ENCODE data around the gene ABHD12B.

ABHD12B gene, protein sequence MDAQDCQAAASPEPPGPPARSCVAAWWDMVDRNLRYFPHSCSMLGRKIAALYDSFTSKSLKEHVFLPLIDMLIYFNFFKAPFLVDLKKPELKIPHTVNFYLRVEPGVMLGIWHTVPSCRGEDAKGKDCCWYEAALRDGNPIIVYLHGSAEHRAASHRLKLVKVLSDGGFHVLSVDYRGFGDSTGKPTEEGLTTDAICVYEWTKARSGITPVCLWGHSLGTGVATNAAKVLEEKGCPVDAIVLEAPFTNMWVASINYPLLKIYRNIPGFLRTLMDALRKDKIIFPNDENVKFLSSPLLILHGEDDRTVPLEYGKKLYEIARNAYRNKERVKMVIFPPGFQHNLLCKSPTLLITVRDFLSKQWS

GRCh38 chr14:50871914-50872732 lies at the start of gene ABHD12B:
TSS of gene ABHD12B (plus strand) at chr14:50872053. CDS start at chr14:50872175, 122 bp downstream.
- no peak for DNase-seq

GRCh38 chr14:50822501-50823042 lies 49.3 kb upstream of the ABHD12B start:
- DNase-seq: no peak

GRCh38 chr14:50823051-50823761 lies 48.6 kb upstream of the ABHD12B start:
- no peak for DNase-seq

DNA sequence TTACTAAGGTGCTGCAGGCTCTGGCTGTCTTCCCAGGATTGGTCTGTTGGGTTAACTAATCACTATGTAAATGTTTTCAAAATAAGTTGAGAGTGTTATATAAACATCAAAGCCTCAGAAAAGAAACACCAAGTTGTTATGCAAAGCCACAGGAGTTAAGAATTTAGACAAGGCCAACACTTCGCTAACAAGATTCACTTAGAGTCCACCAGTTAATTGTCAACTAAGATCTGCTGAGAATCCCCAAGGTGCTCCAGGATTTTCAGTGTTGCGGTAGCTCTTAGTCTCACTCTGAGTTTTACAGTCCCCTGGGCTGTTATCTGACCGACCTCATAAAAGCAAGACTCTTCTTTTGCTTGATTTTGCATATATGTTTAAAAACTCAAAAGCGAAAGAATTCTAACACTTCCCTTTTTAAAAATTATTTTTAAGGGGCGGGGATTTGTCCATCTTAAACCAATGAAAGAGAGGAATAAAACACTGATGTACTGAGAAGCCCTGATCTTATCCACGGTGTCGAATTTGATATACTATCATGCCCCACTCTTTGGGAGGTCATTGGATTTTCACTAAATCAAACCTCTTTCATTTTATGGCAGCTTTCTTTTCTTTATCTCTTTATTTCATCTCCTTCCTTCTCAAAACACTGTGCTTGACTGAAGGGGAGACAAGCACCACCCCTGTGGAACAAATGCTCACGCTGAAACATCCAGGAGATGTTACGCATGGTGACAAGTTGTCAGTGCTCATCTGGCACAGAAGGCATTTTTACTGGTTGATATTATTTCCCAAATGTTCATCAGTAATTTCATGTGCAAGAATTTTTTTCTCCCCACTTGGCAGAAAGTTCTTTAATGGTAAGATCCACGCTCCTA lies 47.9 kb upstream of the ABHD12B start:
- peak in 1 of 2 donors; percentile 27 for DNase-seq

GRCh38 chr14:50825307-50825706 lies 46.5 kb upstream of the ABHD12B start:
- no peak for DNase-seq

DNA sequence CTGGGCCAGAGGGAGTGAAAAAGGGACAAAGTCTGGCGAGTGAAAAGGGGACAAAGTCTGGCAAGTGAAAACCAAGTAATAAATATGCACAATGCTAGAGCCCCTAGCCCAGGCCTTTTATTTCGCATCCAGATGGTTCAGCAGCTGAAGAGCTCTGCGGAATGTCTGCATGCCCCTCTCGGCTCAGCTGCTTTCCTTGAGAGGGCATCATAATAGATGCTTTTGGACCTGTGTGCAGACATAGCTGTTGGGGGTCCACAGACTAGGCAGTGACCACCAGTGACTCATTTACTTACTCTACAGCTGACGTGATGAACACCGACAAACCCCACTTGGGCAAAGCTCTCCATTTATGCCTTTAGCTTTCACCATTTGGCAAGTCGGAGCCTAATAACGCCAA lies 45.2 kb upstream of the ABHD12B start:
- no peak for DNase-seq

- DNase-seq: no peak
These were observed 42.9 kb upstream of the ABHD12B start for GRCh38 chr14:50828721-50829488.

- DNase-seq: no peak
These were observed 42.3 kb upstream of the ABHD12B start for GRCh38 chr14:50829489-50830043.

DNA sequence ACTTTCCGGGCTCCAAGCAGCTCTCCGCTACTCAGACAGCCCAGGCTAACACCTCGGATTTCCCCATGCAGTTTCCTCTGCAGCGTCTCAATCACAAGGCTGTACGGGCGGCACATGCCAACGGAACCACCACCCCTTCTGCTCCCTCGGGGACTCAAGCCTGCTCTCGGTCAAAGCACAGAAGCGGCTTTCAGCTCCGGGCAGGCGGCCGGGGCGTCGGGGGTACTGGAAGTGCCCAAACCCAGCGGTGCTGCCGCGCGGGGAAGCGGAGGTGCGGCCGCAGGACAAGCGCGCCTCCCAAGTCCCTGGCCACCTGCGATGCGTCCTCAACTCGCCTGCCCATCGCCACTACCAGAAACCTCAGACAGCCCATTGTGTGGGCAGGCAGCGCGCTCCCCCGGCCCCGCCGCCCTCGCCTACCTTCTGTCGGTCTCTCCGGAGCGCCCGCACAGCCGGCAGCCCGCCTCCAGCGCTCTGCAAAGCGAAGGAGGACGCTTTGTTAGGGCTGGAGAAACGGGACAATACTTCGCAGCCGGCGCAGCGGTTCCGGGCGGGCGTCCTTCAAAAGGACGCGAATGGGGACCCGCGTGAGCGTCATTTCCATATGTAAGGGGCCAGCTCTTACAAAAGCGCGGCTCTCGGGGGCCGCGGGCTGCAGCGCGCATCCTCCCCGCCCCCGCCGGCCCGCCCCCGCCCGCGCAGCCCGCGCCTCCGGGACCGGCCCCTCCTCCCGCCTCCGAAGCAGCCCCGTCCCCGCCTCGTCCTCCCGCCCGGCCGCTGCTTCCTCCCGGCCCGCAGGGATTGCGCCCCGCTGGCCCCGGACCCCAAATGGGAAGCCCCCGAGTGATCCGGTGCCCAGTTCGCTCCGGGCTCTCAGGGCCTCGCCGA lies 41.6 kb upstream of the ABHD12B start:
- DNase-seq: peak; percentile 66 to 72

DNA sequence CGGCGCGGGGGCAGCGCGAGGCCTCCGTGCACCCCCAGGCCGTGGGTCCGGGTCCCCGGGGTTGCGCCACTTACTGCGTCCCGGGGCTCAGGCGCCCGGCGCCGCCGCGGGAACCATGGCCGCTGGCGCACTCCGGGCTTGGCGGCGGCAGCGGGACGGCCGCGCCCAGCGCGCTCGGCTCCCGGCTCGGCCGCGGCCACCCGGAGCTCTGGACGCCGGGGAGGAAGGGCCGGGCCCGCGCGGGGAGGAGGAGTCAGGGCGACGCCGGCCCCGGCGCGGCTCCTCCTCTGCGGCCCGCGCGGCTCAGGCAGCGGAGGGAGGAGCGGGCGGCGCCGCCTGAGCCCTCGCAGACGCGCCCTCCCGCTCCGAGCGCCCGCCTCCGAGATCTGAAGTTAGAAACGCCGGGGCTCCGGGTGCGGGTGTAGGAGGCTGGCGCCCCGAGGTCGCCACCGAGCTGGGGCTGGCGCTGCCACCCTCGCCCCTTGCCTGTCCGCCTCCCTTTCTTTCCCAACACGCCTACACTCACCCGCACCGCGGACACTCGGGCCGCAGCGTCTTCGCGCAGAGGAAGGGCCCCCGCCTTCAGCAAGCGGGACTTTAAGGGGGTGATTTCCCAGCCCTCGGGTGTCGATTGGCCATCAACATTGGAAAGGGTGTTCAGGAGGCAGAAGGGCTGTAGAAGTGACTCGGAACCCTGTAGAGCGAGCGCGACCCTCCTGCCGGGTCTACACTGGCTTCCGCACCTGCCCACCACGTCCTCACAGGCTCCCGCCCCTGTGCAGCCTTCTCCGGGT lies 40.7 kb upstream of the ABHD12B start, which contains the start of gene NIN:
Gene NIN, minus strand, starts transcription at position 231 of the 794 bp plus-strand sequence. CDS start 9,106 bp downstream, outside the sequence.
- peak; percentile 72 to 73 for DNase-seq

DNA sequence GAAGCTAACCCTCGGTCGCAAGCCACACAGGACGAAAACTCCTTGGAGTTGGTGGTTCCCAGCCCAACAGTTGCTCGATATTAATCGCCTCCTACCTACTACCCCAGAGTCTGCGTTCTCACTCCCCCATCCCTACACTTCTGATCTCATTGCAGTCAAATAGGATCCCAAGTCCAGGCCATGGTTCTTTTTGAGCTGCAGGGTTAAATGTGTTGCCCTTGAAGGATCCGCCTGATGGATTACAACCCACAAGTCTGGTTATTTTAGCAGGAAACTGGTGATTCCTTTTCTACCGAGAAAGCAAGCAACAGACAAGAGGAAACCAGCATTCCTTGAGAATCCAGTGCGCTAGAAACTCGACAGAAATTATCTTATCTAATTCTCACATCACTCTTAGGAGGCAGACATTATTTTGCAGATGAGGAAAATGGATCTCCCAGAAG lies 40.1 kb upstream of the ABHD12B start:
- no peak for DNase-seq

- DNase-seq: no peak
These were observed 38.8 kb upstream of the ABHD12B start for GRCh38 chr14:50832935-50833630.

GRCh38 chr14:50834802-50835276 lies 37.0 kb upstream of the ABHD12B start:
- no peak for DNase-seq

DNA sequence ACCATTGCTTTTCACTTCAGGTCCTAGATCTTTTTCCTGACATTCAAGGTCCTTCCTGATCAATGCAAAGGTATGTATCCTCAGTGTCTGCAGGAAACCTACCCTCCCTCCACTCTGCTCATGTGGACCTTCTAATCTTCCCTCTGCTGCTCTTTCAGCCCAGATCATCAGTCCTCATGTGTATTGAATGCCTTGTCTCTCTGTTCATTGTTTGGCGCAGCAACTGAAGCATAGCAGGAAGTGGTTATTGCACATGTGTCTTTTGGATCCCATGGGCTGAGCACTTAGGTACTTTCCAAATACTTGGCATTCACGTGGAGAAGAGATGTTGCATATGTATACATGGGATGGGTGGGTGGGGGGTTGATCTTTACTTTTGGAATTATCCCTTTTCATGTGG lies 36.6 kb upstream of the ABHD12B start:
- DNase-seq: peak; percentile 29 to 50

GRCh38 chr14:50836515-50836914 lies 35.3 kb upstream of the ABHD12B start:
- no peak for DNase-seq

- no peak for DNase-seq
These were observed 34.6 kb upstream of the ABHD12B start for GRCh38 chr14:50837271-50837670.

DNA sequence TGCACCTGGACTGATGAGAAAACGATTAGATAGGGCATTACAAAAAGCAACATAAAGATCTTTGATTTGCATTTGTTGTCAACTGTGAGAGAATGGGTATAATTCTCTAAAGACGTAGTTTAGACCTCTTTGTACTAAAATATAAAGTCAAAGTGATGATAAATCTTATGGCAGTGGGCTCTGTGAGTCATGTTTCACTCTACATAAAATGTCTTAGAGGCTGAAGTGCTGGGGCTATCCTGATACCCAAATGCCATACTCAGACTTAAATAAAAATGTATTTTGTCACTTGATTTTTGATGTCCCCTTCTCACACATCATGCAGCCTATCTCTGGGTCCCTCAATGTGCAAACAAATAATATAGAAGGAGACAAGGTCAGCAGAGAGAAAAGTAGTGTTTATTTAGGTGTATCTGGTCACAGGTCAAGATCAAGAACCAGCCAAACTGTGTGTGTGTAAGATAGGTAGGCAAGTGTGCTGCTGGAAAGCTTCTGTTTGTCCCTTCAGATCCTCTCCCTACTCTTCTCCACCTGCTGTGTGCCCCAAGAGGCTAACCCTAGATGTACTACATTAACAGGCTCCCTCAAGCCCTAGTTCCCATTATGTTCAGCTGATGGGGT lies 33.9 kb upstream of the ABHD12B start:
- DNase-seq: no peak

Measured in CD4-positive, alpha-beta T cell treated with Interleukin-1 beta for 1 hour (primary cell).